ENCODE measurements around the gene MEGF11.

The MEGF11 gene

DNA sequence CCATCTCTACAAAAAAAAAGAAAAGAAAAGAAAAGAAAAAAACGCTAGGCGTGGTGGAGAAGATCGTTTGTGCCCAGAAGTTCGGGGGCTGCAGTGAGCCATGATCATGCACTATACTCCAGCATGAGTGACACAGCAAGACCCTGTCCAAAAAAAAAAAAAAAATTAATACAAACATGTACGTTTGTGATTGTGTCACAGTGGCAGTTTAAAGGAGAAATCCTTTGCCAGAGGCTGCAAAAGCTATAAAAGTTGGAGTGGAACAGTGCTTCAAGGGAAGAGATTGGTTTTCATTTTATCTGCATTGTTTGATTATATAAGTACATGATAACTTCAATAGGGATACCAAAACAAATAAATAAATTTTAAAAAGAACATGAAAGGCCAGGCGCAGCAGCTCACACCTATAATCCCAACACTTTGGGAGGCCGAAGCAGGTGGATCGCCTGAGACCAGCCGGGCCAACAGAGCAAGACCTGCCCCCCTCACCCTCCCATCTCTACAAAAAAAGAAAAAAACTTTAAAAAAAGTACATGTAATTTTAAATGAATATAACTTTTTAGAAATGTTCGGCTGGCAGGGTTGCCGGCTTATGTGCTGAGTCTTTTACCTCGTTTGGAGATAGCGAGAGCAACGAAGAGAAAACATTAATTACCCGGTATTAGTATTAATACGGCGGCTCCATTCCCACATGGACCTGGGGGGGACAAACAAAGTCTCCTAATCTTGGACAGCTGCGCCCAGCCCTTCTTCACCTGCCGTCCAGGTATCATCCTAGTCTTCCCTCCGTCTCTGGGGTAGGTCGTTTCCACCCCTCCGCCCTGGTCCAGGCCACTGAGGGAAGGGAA lies 39.2 kb upstream of the MEGF11 start (continued):
- TF ChIP-seq ZNF354C (tag by site-specific recombination; IDR thresholded peaks at IDR 0.05; ENCODE audit: borderline replicate concordance, low read depth) (no peak), ZNF791 (tag by site-specific recombination; IDR thresholded peaks at IDR 0.05) (no peak), GLI2 (tag by site-specific recombination; IDR thresholded peaks at IDR 0.05; ENCODE audit: borderline replicate concordance, low read depth) (no peak), ZNF830 (tag by site-specific recombination; IDR thresholded peaks at IDR 0.05; ENCODE audit: low read depth) (no peak), ZNF174 (tag by site-specific recombination; IDR thresholded peaks at IDR 0.05) (no peak), ZIC2 (tag by site-specific recombination; IDR thresholded peaks at IDR 0.05) (no peak), ZBTB7A (tag by site-specific recombination; IDR thresholded peaks at IDR 0.05; ENCODE audit: low read depth) (no peak), ZNF514 (tag by site-specific recombination; IDR thresholded peaks at IDR 0.05) (no peak), ZNF311 (tag by site-specific recombination; IDR thresholded peaks at IDR 0.05; ENCODE audit: borderline replicate concordance) (no peak), ZNF341 (tag by site-specific recombination; IDR thresholded peaks at IDR 0.05; ENCODE audit: low read depth) (peak; percentile 55; the same call in 1 of the 2 replicates), ZNF785 (tag by site-specific recombination; IDR thresholded peaks at IDR 0.05) (no peak), SP3 (tag by site-specific recombination; IDR thresholded peaks at IDR 0.05) (peak; percentile 24), ZFP3 (tag by site-specific recombination; IDR thresholded peaks at IDR 0.05; ENCODE audit: low read depth) (no peak)
- TF ChIP-seq, protein P1, sequence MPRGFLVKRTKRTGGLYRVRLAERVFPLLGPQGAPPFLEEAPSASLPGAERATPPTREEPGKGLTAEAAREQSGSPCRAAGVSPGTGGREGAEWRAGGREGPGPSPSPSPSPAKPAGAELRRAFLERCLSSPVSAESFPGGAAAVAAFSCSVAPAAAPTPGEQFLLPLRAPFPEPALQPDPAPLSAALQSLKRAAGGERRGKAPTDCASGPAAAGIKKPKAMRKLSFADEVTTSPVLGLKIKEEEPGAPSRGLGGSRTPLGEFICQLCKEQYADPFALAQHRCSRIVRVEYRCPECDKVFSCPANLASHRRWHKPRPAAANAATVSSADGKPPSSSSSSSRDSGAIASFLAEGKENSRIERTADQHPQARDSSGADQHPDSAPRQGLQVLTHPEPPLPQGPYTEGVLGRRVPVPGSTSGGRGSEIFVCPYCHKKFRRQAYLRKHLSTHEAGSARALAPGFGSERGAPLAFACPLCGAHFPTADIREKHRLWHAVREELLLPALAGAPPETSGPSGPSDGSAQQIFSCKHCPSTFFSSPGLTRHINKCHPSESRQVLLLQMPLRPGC (tag by site-specific recombination; IDR thresholded peaks at IDR 0.05): no peak
- TF ChIP-seq, protein P2, sequence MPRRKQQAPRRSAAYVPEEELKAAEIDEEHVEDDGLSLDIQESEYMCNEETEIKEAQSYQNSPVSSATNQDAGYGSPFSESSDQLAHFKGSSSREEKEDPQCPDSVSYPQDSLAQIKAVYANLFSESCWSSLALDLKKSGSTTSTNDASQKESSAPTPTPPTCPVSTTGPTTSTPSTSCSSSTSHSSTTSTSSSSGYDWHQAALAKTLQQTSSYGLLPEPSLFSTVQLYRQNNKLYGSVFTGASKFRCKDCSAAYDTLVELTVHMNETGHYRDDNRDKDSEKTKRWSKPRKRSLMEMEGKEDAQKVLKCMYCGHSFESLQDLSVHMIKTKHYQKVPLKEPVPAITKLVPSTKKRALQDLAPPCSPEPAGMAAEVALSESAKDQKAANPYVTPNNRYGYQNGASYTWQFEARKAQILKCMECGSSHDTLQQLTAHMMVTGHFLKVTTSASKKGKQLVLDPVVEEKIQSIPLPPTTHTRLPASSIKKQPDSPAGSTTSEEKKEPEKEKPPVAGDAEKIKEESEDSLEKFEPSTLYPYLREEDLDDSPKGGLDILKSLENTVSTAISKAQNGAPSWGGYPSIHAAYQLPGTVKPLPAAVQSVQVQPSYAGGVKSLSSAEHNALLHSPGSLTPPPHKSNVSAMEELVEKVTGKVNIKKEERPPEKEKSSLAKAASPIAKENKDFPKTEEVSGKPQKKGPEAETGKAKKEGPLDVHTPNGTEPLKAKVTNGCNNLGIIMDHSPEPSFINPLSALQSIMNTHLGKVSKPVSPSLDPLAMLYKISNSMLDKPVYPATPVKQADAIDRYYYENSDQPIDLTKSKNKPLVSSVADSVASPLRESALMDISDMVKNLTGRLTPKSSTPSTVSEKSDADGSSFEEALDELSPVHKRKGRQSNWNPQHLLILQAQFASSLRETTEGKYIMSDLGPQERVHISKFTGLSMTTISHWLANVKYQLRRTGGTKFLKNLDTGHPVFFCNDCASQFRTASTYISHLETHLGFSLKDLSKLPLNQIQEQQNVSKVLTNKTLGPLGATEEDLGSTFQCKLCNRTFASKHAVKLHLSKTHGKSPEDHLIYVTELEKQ (tag by site-specific recombination; IDR thresholded peaks at IDR 0.05; ENCODE audit: borderline replicate concordance): no peak
- TF ChIP-seq, protein P3, sequence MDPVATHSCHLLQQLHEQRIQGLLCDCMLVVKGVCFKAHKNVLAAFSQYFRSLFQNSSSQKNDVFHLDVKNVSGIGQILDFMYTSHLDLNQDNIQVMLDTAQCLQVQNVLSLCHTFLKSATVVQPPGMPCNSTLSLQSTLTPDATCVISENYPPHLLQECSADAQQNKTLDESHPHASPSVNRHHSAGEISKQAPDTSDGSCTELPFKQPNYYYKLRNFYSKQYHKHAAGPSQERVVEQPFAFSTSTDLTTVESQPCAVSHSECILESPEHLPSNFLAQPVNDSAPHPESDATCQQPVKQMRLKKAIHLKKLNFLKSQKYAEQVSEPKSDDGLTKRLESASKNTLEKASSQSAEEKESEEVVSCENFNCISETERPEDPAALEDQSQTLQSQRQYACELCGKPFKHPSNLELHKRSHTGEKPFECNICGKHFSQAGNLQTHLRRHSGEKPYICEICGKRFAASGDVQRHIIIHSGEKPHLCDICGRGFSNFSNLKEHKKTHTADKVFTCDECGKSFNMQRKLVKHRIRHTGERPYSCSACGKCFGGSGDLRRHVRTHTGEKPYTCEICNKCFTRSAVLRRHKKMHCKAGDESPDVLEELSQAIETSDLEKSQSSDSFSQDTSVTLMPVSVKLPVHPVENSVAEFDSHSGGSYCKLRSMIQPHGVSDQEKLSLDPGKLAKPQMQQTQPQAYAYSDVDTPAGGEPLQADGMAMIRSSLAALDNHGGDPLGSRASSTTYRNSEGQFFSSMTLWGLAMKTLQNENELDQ (tag by site-specific recombination; IDR thresholded peaks at IDR 0.05; ENCODE audit: low read depth): no peak
- TF ChIP-seq, protein P4, sequence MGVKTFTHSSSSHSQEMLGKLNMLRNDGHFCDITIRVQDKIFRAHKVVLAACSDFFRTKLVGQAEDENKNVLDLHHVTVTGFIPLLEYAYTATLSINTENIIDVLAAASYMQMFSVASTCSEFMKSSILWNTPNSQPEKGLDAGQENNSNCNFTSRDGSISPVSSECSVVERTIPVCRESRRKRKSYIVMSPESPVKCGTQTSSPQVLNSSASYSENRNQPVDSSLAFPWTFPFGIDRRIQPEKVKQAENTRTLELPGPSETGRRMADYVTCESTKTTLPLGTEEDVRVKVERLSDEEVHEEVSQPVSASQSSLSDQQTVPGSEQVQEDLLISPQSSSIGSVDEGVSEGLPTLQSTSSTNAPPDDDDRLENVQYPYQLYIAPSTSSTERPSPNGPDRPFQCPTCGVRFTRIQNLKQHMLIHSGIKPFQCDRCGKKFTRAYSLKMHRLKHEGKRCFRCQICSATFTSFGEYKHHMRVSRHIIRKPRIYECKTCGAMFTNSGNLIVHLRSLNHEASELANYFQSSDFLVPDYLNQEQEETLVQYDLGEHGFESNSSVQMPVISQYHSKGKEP (tag by site-specific recombination; IDR thresholded peaks at IDR 0.05): no peak; the same call in 1 of the 2 replicates
